Loucy (cell line): Measurements from ENCODE around the gene MYL5.

ENCODE experiments used
- EZH2phosphoT487 ChIP-seq: fragments of 200-600 bp; IDR thresholded peaks from 2 replicates; pipeline ENCODE4 v1.6.1; 2018; ENCODE audit warnings: antibody characterized with exemption, mild to moderate bottlenecking, moderate library complexity, borderline replicate concordance
- TF ChIP-seq, protein P1 (sequence below): fragments of 200-600 bp; sonication (generic); conservative IDR thresholded peaks from 2 replicates; pipeline ENCODE4 v1.5.1; 2014; ENCODE audit warnings: mild to moderate bottlenecking, antibody characterized with exemption, low read length

DNA sequence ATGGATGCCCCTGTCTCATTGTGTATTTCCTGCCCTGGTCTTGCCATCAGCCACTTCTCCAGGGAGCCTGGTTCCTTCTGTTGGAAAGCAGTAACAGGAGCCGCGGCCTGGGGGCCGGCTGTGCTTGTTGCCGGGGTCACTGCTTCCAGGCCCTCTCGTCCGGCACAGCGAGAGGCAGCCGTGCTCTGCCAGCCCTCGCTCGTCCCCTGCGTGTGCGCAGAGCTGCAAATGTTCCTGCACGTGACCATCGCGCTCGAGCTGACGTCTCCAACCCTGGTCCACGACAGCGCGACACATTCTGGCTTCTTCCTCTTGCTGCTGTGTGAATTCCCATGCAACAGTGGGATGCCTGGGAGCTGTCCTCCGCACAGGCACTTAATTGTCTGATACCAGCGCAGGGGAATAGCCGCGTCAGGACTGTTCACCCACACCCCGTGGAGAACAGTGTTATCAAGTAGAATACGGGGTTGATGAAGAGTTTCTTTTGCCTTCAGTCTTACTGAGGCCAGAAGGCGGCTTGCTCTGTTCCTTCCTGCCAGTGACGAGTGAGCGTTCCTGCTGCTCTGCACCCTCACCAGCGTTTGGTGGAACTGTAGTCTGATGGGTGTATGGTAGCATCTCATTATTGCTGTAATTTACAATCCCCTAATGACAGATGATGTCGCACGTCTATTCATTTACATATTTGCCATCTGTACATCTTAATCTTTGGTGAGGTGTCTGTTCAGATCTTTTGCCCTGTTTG lies 36.6 kb upstream of the MYL5 start:
- no peak for TF ChIP-seq EZH2phosphoT487
- TF ChIP-seq, protein P1, sequence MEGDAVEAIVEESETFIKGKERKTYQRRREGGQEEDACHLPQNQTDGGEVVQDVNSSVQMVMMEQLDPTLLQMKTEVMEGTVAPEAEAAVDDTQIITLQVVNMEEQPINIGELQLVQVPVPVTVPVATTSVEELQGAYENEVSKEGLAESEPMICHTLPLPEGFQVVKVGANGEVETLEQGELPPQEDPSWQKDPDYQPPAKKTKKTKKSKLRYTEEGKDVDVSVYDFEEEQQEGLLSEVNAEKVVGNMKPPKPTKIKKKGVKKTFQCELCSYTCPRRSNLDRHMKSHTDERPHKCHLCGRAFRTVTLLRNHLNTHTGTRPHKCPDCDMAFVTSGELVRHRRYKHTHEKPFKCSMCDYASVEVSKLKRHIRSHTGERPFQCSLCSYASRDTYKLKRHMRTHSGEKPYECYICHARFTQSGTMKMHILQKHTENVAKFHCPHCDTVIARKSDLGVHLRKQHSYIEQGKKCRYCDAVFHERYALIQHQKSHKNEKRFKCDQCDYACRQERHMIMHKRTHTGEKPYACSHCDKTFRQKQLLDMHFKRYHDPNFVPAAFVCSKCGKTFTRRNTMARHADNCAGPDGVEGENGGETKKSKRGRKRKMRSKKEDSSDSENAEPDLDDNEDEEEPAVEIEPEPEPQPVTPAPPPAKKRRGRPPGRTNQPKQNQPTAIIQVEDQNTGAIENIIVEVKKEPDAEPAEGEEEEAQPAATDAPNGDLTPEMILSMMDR, result no peak
